ENCODE measurements around the gene CD164.

DNA sequence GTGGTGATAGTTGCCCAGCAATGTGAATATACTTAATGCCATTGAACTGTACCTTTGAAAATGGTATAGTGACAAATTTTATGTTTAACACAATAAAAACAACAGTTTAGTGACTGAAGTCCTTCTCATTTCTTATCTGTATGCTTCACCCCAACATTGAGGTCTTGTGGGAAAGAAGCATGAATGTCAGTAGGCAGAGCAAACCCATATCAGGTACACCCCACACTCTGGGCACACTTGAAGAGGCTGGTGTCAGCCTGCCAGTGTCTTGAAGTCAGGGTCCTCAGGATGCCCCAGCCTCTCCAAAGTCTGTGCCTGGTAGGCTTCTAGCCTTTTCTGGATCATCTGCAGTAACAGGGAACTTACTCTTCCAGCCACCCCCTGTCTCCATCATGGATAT is 51.2 kb downstream of the CD164 start:
- TF ChIP-seq, protein P1, sequence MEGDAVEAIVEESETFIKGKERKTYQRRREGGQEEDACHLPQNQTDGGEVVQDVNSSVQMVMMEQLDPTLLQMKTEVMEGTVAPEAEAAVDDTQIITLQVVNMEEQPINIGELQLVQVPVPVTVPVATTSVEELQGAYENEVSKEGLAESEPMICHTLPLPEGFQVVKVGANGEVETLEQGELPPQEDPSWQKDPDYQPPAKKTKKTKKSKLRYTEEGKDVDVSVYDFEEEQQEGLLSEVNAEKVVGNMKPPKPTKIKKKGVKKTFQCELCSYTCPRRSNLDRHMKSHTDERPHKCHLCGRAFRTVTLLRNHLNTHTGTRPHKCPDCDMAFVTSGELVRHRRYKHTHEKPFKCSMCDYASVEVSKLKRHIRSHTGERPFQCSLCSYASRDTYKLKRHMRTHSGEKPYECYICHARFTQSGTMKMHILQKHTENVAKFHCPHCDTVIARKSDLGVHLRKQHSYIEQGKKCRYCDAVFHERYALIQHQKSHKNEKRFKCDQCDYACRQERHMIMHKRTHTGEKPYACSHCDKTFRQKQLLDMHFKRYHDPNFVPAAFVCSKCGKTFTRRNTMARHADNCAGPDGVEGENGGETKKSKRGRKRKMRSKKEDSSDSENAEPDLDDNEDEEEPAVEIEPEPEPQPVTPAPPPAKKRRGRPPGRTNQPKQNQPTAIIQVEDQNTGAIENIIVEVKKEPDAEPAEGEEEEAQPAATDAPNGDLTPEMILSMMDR (conservative IDR thresholded peaks at IDR 0.05; ENCODE audit: low read depth, low read length), result no peak
- TF ChIP-seq RCOR1 (IDR thresholded peaks at IDR 0.05; ENCODE audit: insufficient replicate concordance, low read length) (no peak), MAFK (IDR thresholded peaks at IDR 0.05; ENCODE audit: low read depth, low read length) (no peak), MXI1 (IDR thresholded peaks at IDR 0.05; ENCODE audit: borderline replicate concordance, low read depth, low read length) (no peak), POLR2A (IDR thresholded peaks at IDR 0.05; ENCODE audit: low read depth, low read length) (no peak), CHD1 (IDR thresholded peaks at IDR 0.05; ENCODE audit: low read depth, low read length) (no peak), CEBPB (IDR thresholded peaks at IDR 0.05; ENCODE audit: low read depth, low read length) (no peak), BHLHE40 (IDR thresholded peaks at IDR 0.05; ENCODE audit: low read depth, low read length) (no peak), RAD21 (IDR thresholded peaks at IDR 0.05; ENCODE audit: low read length) (no peak), SMC3 (IDR thresholded peaks at IDR 0.05; ENCODE audit: low read depth, low read length) (no peak), RFX5 (IDR thresholded peaks at IDR 0.05; ENCODE audit: low read depth, low read length) (no peak)
- TF ChIP-seq, protein P2, sequence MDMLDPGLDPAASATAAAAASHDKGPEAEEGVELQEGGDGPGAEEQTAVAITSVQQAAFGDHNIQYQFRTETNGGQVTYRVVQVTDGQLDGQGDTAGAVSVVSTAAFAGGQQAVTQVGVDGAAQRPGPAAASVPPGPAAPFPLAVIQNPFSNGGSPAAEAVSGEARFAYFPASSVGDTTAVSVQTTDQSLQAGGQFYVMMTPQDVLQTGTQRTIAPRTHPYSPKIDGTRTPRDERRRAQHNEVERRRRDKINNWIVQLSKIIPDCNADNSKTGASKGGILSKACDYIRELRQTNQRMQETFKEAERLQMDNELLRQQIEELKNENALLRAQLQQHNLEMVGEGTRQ (IDR thresholded peaks at IDR 0.05; ENCODE audit: low read depth, low read length), result no peak
- TF ChIP-seq, protein P3, sequence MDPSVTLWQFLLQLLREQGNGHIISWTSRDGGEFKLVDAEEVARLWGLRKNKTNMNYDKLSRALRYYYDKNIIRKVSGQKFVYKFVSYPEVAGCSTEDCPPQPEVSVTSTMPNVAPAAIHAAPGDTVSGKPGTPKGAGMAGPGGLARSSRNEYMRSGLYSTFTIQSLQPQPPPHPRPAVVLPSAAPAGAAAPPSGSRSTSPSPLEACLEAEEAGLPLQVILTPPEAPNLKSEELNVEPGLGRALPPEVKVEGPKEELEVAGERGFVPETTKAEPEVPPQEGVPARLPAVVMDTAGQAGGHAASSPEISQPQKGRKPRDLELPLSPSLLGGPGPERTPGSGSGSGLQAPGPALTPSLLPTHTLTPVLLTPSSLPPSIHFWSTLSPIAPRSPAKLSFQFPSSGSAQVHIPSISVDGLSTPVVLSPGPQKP (IDR thresholded peaks at IDR 0.05; ENCODE audit: borderline replicate concordance, low read depth, low read length), result no peak
